Panc1 (cell line): ENCODE results near the gene ALOXE3. TPM values are rescaled to one million over a fixed set of nuclear protein-coding genes. Genes with fewer than 3 reads are reported as not detected.

Experiments used
- ATAC-seq: fragments of 200-7000 bp; cut with Tn5 transposase; 2 replicates; pipeline ENCODE4 v1.9.1; 2020; ENCODE audit warnings: mild to moderate bottlenecking, moderate library complexity
- BruUV-seq: library from RNA; stranded (reverse); fragments of 400-500 nt; replicated peaks from 2 replicates; lab custom pipeline; 2021; lab: Mats Ljungman, UMichigan
- CTCF ChIA-PET: fragments of 300-600 bp; sonication (Branson Sonifier 250); formaldehyde crosslinking; loops from one replicate; lab custom pipeline; 2022; ENCODE audit warnings: antibody characterized with exemption; lab: Charles Lee
- POLR2A ChIA-PET: fragments of 300-600 bp; sonication (Branson Sonifier 250); formaldehyde crosslinking; loops from one replicate; lab custom pipeline; 2022; ENCODE audit warnings: antibody characterized with exemption; lab: Charles Lee
- DNase-seq: peaks from one replicate; pipeline ENCODE4 v3.0.0-alpha.2; 2010; ENCODE audit warnings: low read depth, low spot score
- H3K27ac ChIP-seq: 2 replicates; pipeline ENCODE4 v1.5.1; 2011; ENCODE audit warnings: mild to moderate bottlenecking, low read length, inconsistent platforms
- H3K27me3 ChIP-seq: fragments of 200-500 bp; sonication (Bioruptor generic); 2 replicates; pipeline ENCODE4 v1.6.0; 2014; ENCODE audit warnings: low read length, inconsistent platforms; ENCODE audit not compliant: control insufficient read depth, insufficient read depth
- H3K36me3 ChIP-seq: fragments of 200-500 bp; sonication (Bioruptor generic); 2 replicates; pipeline ENCODE4 v1.5.1; 2014; ENCODE audit warnings: inconsistent platforms, mild to moderate bottlenecking, low read length, moderate library complexity; ENCODE audit not compliant: control insufficient read depth, insufficient read depth
- H3K4me1 ChIP-seq: 2 replicates; pipeline ENCODE4 v1.5.1; 2011; ENCODE audit warnings: inconsistent platforms, mild to moderate bottlenecking, low read length, moderate library complexity; ENCODE audit not compliant: control insufficient read depth, insufficient read depth
- H3K4me3 ChIP-seq, 2 experiments: 2 replicates each; pipeline ENCODE4 v1.5.1; 2011 to 2012; ENCODE audit warnings: low read depth in 2 of 2, low read length in 2 of 2, mild to moderate bottlenecking in 2 of 2, inconsistent platforms in 1 of 2, moderate library complexity in 1 of 2
- H3K9me3 ChIP-seq: fragments of 200-500 bp; sonication (Bioruptor generic); 2 replicates; pipeline ENCODE4 v1.5.1; 2014; ENCODE audit warnings: low read depth, mild to moderate bottlenecking, inconsistent platforms, low read length, moderate library complexity; ENCODE audit not compliant: control insufficient read depth, insufficient read depth
- POLR2AphosphoS5 ChIP-seq: IDR thresholded peaks from 2 replicates; pipeline ENCODE4 v1.6.1; 2012; ENCODE audit warnings: mild to moderate bottlenecking, low read depth, low read length, moderate library complexity
- SIN3A ChIP-seq: IDR thresholded peaks from 2 replicates; pipeline ENCODE4 v1.6.1; 2012; ENCODE audit warnings: low read depth, mild to moderate bottlenecking, low read length, moderate library complexity, borderline replicate concordance; ENCODE audit not compliant: insufficient read depth
- TCF7L2 ChIP-seq: IDR thresholded peaks from 2 replicates; pipeline ENCODE4 v1.6.1; 2011; ENCODE audit warnings: mild to moderate bottlenecking, low read depth, low read length, inconsistent platforms
- in situ Hi-C: cut with HindIII; loops from 2 replicates; pipeline ENCODE4 v1.10.0; 2016; ENCODE audit warnings: low sequenced_read_pairs, low pct_unique_long_range_greater_than_20kb
- intact Hi-C: fragments of 100-400 bp; cut with micrococcal nuclease; formaldehyde crosslinking; loops from one replicate; pipeline ENCODE4 v1.10.0; 2022; ENCODE audit not compliant: unreplicated experiment
- total RNA-seq: library from RNA; stranded (reverse); gene quantifications from one replicate; pipeline ENCODE4 v1.2.1, GENCODE V29; 2021; ENCODE audit not compliant: unreplicated experiment
- TF ChIP-seq, protein P1 (sequence below), 2 experiments: IDR thresholded peaks; 2 replicates each; pipeline ENCODE4 v1.6.1; 2011 to 2012; ENCODE audit warnings: low read depth in 2 of 2, control low read depth in 1 of 2, low read length in 1 of 2, mild to moderate bottlenecking in 1 of 2, moderate library complexity in 1 of 2; ENCODE audit not compliant: insufficient read depth in 1 of 2
- TF ChIP-seq, protein P2 (sequence below): fragments of 450-650 bp; IDR thresholded peaks from 2 replicates; pipeline ENCODE4 v1.5.1; 2017; ENCODE audit warnings: mild to moderate bottlenecking

ALOXE3 gene
- total RNA-seq, 1 experiment from 2014 or later: 0.46 TPM

DNA sequence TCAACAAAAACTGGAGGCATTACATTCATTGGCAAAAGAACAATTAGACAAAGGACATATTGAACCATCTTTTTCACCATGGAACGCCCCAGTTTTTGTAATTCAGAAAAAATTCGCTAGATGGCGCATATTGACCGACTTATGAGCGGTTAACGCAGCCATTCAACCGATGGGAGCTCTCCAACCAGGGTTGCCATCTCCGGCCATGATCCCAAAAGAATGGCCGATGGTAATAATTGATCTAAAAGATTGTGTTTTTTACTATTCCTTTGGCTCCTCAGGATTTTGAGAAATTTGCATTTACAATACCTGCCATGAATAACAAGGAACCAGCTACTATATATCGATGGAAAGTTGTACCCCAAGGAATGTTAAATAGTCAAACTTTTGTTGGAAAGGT, 58.0 kb downstream of the ALOXE3 start:
- no peaks in the 10 kb centered on the region for H3K36me3 ChIP-seq
- no peak overlapping the region for H3K27ac ChIP-seq
- H3K4me1 ChIP-seq: peaks cover 10% of the 10 kb centered on the region
- TF ChIP-seq, protein P1, sequence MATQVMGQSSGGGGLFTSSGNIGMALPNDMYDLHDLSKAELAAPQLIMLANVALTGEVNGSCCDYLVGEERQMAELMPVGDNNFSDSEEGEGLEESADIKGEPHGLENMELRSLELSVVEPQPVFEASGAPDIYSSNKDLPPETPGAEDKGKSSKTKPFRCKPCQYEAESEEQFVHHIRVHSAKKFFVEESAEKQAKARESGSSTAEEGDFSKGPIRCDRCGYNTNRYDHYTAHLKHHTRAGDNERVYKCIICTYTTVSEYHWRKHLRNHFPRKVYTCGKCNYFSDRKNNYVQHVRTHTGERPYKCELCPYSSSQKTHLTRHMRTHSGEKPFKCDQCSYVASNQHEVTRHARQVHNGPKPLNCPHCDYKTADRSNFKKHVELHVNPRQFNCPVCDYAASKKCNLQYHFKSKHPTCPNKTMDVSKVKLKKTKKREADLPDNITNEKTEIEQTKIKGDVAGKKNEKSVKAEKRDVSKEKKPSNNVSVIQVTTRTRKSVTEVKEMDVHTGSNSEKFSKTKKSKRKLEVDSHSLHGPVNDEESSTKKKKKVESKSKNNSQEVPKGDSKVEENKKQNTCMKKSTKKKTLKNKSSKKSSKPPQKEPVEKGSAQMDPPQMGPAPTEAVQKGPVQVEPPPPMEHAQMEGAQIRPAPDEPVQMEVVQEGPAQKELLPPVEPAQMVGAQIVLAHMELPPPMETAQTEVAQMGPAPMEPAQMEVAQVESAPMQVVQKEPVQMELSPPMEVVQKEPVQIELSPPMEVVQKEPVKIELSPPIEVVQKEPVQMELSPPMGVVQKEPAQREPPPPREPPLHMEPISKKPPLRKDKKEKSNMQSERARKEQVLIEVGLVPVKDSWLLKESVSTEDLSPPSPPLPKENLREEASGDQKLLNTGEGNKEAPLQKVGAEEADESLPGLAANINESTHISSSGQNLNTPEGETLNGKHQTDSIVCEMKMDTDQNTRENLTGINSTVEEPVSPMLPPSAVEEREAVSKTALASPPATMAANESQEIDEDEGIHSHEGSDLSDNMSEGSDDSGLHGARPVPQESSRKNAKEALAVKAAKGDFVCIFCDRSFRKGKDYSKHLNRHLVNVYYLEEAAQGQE (IDR thresholded peaks at IDR 0.05; ENCODE audit: insufficient read depth in 1 of 2, low read depth in 2 of 2, low read length in 1 of 2): peak in 1 of 2 experiments; percentile 50; a peak in 1 of 4 replicates
- TF ChIP-seq TCF7L2 (no peak), SIN3A (no peak), POLR2AphosphoS5 (no peak)
- TF ChIP-seq, protein P2, sequence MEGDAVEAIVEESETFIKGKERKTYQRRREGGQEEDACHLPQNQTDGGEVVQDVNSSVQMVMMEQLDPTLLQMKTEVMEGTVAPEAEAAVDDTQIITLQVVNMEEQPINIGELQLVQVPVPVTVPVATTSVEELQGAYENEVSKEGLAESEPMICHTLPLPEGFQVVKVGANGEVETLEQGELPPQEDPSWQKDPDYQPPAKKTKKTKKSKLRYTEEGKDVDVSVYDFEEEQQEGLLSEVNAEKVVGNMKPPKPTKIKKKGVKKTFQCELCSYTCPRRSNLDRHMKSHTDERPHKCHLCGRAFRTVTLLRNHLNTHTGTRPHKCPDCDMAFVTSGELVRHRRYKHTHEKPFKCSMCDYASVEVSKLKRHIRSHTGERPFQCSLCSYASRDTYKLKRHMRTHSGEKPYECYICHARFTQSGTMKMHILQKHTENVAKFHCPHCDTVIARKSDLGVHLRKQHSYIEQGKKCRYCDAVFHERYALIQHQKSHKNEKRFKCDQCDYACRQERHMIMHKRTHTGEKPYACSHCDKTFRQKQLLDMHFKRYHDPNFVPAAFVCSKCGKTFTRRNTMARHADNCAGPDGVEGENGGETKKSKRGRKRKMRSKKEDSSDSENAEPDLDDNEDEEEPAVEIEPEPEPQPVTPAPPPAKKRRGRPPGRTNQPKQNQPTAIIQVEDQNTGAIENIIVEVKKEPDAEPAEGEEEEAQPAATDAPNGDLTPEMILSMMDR: peak; percentile 78
- peaks cover 4% of the 10 kb centered on the region for H3K27me3 ChIP-seq
- ATAC-seq: peak; percentile 70
- POLR2A ChIA-PET: interaction anchor here (0.7 kb wide), 1 partner anchor 134 kb away, joined by 4 read pairs; no protein-coding TSS in a partner anchor
- peak; percentile 53 for DNase-seq
- in situ Hi-C loops (no loop called here), intact Hi-C loops (loop anchor here (2.0 kb wide), 1 partner anchor 59 kb away; the partner anchor contains the start of gene ALOXE3)
- no peaks in the 10 kb centered on the region for H3K9me3 ChIP-seq
- CTCF ChIA-PET: interaction anchor here (0.6 to 1.6 kb wide), 10 partner anchors 10 to 103 kb away, joined by 3 to 8 read pairs (median 4); no protein-coding TSS in a partner anchor
- no peak overlapping the region for H3K4me3 ChIP-seq
- BruUV-seq: no TSS peak

DNA sequence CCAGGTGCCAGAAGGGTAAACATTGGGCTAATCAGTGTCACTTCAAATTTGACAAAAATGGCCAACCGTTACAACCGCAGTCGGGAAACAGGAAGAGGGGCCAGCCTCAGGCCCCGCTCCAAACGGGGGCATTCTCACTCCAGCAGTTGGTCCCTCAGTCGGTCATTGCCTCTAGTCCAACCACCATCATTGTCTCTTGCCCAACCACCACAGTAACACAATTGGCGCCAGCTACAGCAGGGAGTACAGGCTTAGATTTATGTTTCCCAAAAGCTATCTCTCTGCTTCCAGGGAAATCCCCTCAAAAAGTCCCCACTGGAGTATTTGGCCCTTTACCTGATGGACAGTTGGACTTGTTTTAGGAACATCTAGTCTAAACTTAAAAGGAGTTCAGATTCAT, 59.2 kb downstream of the ALOXE3 start:
- ATAC-seq (no peak), DNase-seq (no peak)
- CTCF ChIA-PET: interaction anchor here (1.6 kb wide), 1 partner anchor 15 kb away, joined by 7 read pairs; no protein-coding TSS in a partner anchor
- Histone ChIP-seq H3K9me3 (no peaks in the 10 kb centered on the region), H3K4me1 (peaks cover 10% of the 10 kb centered on the region), H3K27ac (no peak overlapping the region), H3K4me3 (no peak overlapping the region), H3K36me3 (no peaks in the 10 kb centered on the region), H3K27me3 (peaks cover 4% of the 10 kb centered on the region)
- in situ Hi-C loops: no loop called here
- POLR2A ChIA-PET: no interaction called here
- intact Hi-C loops: loop anchor here (10.0 kb wide), 1 partner anchor 64 kb away; no protein-coding TSS in a partner anchor
- TF ChIP-seq, protein P1 (IDR thresholded peaks at IDR 0.05; ENCODE audit: insufficient read depth in 1 of 2, low read depth in 2 of 2, low read length in 1 of 2): no peak
- BruUV-seq: no TSS peak
